Type B pancreatic cell (in vitro differentiated cells): ENCODE data around the gene KCNJ6. TPM values are rescaled to one million over a fixed set of nuclear protein-coding genes. Genes with fewer than 3 reads are reported as not detected.

Experiments
- DNase-seq: peaks from one replicate; pipeline ENCODE4 v3.0.0; 2021; ENCODE audit warnings: mixed read lengths; ENCODE audit not compliant: unreplicated experiment; ENCODE audit errors: extremely low spot score
- H3K27ac Mint-ChIP-seq: 2 replicates; pipeline ENCODE4 v1.8.0; 2021; ENCODE audit warnings: mild to moderate bottlenecking, mixed read lengths
- H3K27me3 Mint-ChIP-seq: 2 replicates; pipeline ENCODE4 v1.8.0; 2021; ENCODE audit warnings: mixed read lengths
- H3K36me3 Mint-ChIP-seq: 2 replicates; pipeline ENCODE4 v1.8.0; 2021; ENCODE audit warnings: mixed read lengths
- H3K4me1 Mint-ChIP-seq: one replicate; pipeline ENCODE4 v1.8.0; 2021; ENCODE audit warnings: mixed read lengths; ENCODE audit not compliant: unreplicated experiment
- H3K4me3 Mint-ChIP-seq: 2 replicates; pipeline ENCODE4 v1.8.0; 2021; ENCODE audit warnings: mild to moderate bottlenecking, mixed read lengths
- H3K9me3 Mint-ChIP-seq: 2 replicates; pipeline ENCODE4 v1.8.0; 2021; ENCODE audit warnings: mixed read lengths
- CTCF ChIP-seq: fragments of 200-600 bp; sonication (generic); conservative IDR thresholded peaks from 2 replicates; pipeline ENCODE4 v1.5.0; 2021; ENCODE audit warnings: antibody characterized with exemption, mild to moderate bottlenecking
- total RNA-seq: library from RNA; stranded (reverse); gene quantifications from 2 replicates; pipeline ENCODE4 v1.2.1, GENCODE V29; 2021; ENCODE audit warnings: low replicate concordance

Gene KCNJ6
- total RNA-seq, 1 donor from 2014 or later: 2.1 TPM

GRCh38 chr21:37780991-37781983, 135.0 kb downstream of the KCNJ6 start:
- H3K27me3 Mint-ChIP-seq: peaks cover 9% of the 10 kb centered on the region
- no peaks in the 10 kb centered on the region for H3K36me3 Mint-ChIP-seq
- TF ChIP-seq CTCF: no peak
- H3K27ac Mint-ChIP-seq: no peak overlapping the region
- H3K4me1 Mint-ChIP-seq: no peaks in the 10 kb centered on the region
- no peak overlapping the region for H3K4me3 Mint-ChIP-seq
- peaks cover 4% of the 10 kb centered on the region for H3K9me3 Mint-ChIP-seq
- DNase-seq: no peak

- no peaks in the 10 kb centered on the region for H3K36me3 Mint-ChIP-seq
- H3K27me3 Mint-ChIP-seq: peaks cover 10% of the 10 kb centered on the region
- no peak for TF ChIP-seq CTCF
- no peak overlapping the region for H3K4me3 Mint-ChIP-seq
- no peaks in the 10 kb centered on the region for H3K9me3 Mint-ChIP-seq
- no peaks in the 10 kb centered on the region for H3K4me1 Mint-ChIP-seq
- no peak for DNase-seq
- no peak overlapping the region for H3K27ac Mint-ChIP-seq
Measured at GRCh38 chr21:37771181-37771580, 145.1 kb downstream of the KCNJ6 start.

GRCh38 chr21:37770461-37770860, 145.8 kb downstream of the KCNJ6 start:
- H3K4me1 Mint-ChIP-seq: no peaks in the 10 kb centered on the region
- H3K36me3 Mint-ChIP-seq: no peaks in the 10 kb centered on the region
- peaks cover 10% of the 10 kb centered on the region for H3K27me3 Mint-ChIP-seq
- no peak for TF ChIP-seq CTCF
- H3K9me3 Mint-ChIP-seq: no peaks in the 10 kb centered on the region
- no peak overlapping the region for H3K4me3 Mint-ChIP-seq
- H3K27ac Mint-ChIP-seq: no peak overlapping the region
- DNase-seq: no peak

- Mint-ChIP-seq H3K9me3 (no peaks in the 10 kb centered on the region), H3K4me1 (no peaks in the 10 kb centered on the region), H3K27me3 (peaks cover 10% of the 10 kb centered on the region), H3K36me3 (no peaks in the 10 kb centered on the region), H3K4me3 (no peak overlapping the region), H3K27ac (no peak overlapping the region)
- no peak for TF ChIP-seq CTCF
- no peak for DNase-seq
Measured at GRCh38 chr21:37769656-37770055, 146.6 kb downstream of the KCNJ6 start.

GRCh38 chr21:37767984-37768383, 148.3 kb downstream of the KCNJ6 start:
- H3K4me3 Mint-ChIP-seq: no peak overlapping the region
- no peak overlapping the region for H3K27ac Mint-ChIP-seq
- H3K36me3 Mint-ChIP-seq: no peaks in the 10 kb centered on the region
- no peaks in the 10 kb centered on the region for H3K4me1 Mint-ChIP-seq
- no peak for DNase-seq
- no peak for TF ChIP-seq CTCF
- peaks cover 6% of the 10 kb centered on the region for H3K27me3 Mint-ChIP-seq
- no peaks in the 10 kb centered on the region for H3K9me3 Mint-ChIP-seq
